NCI-H1092 (cell line): Measurements from ENCODE around the gene C14orf93.

Experiments used
- DNase-seq: peaks from one replicate; lab custom pipeline; 2025; lab: John Stamatoyannopoulos, UW

C14orf93 gene

GRCh38 chr14:23009939-23010726, at the start of gene C14orf93:
Gene C14orf93, minus strand, starts transcription at chr14:23010143. Its CDS starts 11,120 bp downstream, at chr14:22999023.
- DNase-seq: peak; percentile 60

- DNase-seq: no peak
Measured at GRCh38 chr14:23058654-23059504, 48.9 kb upstream of the C14orf93 start.

- no peak for DNase-seq
Measured at GRCh38 chr14:23057757-23058653, 48.1 kb upstream of the C14orf93 start.

GRCh38 chr14:23056956-23057756, 47.2 kb upstream of the C14orf93 start, which contains the start of gene CDH24:
Gene CDH24, minus strand, starts transcription at chr14:23057520. Its CDS starts 1,787 bp downstream, at chr14:23055733.
- DNase-seq: no peak

GRCh38 chr14:23056145-23056955, 46.4 kb upstream of the C14orf93 start:
- no peak for DNase-seq

- no peak for DNase-seq
Measured at GRCh38 chr14:23055621-23056144, 45.7 kb upstream of the C14orf93 start.

GRCh38 chr14:23055147-23055550, 45.2 kb upstream of the C14orf93 start:
- DNase-seq: no peak

- DNase-seq: no peak
Measured at GRCh38 chr14:23054000-23054811, 44.3 kb upstream of the C14orf93 start.

- no peak for DNase-seq
Measured at GRCh38 chr14:23053426-23053825, 43.5 kb upstream of the C14orf93 start.

- no peak for DNase-seq
Measured at GRCh38 chr14:23052671-23053070, 42.7 kb upstream of the C14orf93 start.

- DNase-seq: no peak
Measured at GRCh38 chr14:23052182-23052623, 42.3 kb upstream of the C14orf93 start.

- DNase-seq: no peak
Measured at GRCh38 chr14:23051141-23052057, 41.5 kb upstream of the C14orf93 start.

GRCh38 chr14:23049011-23049410, 39.1 kb upstream of the C14orf93 start:
- DNase-seq: no peak

- DNase-seq: no peak
Measured at GRCh38 chr14:23047751-23048693, 38.1 kb upstream of the C14orf93 start.

GRCh38 chr14:23047034-23047634, 37.2 kb upstream of the C14orf93 start:
- no peak for DNase-seq
